Fibroblast of skin of abdomen (primary cell): ENCODE data around the gene DLEC1. TPM values are rescaled to one million over a fixed set of nuclear protein-coding genes. Genes with fewer than 3 reads are reported as not detected.
A peak's percentile ranks its signal among the peaks of the same experiment; 100 is the strongest.

Experiments used
- DNase-seq: peaks from one replicate; pipeline ENCODE4 v3.0.0-alpha.2; 2013
- polyA plus RNA-seq, 2 experiments: library from polyadenylated mRNA; unstranded; fragments of 120-200 nt; gene quantifications; one replicate each; pipeline ENCODE4 v1.2.1, GENCODE V29; 2013; ENCODE audit not compliant: insufficient read length in 2 of 2

Gene DLEC1, protein sequence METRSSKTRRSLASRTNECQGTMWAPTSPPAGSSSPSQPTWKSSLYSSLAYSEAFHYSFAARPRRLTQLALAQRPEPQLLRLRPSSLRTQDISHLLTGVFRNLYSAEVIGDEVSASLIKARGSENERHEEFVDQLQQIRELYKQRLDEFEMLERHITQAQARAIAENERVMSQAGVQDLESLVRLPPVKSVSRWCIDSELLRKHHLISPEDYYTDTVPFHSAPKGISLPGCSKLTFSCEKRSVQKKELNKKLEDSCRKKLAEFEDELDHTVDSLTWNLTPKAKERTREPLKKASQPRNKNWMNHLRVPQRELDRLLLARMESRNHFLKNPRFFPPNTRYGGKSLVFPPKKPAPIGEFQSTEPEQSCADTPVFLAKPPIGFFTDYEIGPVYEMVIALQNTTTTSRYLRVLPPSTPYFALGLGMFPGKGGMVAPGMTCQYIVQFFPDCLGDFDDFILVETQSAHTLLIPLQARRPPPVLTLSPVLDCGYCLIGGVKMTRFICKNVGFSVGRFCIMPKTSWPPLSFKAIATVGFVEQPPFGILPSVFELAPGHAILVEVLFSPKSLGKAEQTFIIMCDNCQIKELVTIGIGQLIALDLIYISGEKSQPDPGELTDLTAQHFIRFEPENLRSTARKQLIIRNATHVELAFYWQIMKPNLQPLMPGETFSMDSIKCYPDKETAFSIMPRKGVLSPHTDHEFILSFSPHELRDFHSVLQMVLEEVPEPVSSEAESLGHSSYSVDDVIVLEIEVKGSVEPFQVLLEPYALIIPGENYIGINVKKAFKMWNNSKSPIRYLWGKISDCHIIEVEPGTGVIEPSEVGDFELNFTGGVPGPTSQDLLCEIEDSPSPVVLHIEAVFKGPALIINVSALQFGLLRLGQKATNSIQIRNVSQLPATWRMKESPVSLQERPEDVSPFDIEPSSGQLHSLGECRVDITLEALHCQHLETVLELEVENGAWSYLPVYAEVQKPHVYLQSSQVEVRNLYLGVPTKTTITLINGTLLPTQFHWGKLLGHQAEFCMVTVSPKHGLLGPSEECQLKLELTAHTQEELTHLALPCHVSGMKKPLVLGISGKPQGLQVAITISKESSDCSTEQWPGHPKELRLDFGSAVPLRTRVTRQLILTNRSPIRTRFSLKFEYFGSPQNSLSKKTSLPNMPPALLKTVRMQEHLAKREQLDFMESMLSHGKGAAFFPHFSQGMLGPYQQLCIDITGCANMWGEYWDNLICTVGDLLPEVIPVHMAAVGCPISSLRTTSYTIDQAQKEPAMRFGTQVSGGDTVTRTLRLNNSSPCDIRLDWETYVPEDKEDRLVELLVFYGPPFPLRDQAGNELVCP (N-terminal part only)
- polyA plus RNA-seq (2013, experiment 1 of 2; ENCODE audit: insufficient read length) = 0.03 TPM
- not detected for polyA plus RNA-seq (2013, experiment 2 of 2; ENCODE audit: insufficient read length)

DNA sequence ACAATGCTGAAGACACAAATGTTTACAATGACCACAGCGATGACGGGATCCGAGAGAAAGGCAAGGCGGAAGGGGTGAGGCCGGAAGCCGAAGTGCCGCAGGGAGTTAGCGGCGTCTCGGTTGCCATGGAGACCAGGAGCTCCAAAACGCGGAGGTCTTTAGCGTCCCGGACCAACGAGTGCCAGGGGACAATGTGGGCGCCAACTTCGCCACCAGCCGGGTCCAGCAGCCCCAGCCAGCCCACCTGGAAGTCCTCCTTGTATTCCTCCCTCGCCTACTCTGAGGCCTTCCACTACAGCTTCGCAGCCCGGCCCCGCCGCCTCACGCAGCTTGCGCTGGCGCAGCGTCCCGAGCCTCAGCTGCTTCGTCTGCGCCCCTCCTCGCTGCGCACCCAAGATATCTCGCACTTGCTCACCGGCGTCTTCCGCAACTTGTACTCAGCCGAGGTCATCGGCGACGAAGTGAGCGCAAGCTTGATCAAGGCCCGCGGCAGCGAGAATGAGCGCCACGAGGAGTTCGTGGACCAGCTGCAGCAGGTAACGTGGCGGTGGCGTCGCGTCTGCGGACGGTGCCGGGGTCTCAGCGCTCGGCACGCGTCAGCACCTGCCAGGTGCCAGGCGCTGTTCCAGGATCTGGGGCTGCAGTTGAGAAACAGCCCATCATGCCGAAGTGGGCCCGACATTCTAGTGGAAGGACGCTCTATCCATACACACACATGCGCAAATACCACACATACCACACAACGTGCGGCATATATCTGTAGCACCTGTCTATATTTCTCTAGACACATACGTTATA, at the start of gene DLEC1:
DLEC1 (plus strand) TSS at position 108 of the 798 bp plus-strand sequence; CDS start at position 126, 18 bp downstream.
- peak; percentile 51 for DNase-seq

DNA sequence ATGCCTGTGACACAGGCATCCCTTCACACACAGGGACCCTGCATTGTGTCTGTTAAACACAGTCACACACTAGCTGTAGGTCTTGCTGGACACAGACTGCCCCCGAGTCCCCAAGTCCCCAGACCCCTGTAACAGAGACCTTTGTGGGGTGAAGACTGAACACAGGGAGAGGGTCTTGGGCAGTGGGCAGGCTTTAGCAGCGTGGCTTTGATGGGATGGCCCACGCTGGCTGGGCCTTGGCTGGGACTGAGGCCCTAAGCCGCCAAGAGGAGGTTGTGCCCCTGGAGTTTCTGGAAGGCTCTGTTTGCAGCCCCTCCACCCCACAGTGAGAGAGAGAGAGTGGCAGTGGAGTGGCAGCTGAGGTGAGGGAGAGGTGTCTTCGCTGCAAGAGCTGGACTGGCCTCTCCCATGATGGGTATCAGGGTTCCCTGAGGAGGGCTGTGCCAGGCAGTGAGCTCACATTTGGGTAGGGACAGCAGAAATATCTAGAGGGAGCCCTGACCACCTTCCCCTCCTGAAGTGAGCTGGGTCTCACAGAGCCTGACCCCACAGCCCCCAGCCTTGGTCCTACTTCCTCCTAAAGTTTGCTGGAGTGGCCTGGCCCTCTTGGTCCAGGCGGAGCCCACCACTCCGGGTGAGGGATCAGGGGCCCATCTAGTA, 49.1 kb upstream of the DLEC1 start:
- DNase-seq = no peak

DNA sequence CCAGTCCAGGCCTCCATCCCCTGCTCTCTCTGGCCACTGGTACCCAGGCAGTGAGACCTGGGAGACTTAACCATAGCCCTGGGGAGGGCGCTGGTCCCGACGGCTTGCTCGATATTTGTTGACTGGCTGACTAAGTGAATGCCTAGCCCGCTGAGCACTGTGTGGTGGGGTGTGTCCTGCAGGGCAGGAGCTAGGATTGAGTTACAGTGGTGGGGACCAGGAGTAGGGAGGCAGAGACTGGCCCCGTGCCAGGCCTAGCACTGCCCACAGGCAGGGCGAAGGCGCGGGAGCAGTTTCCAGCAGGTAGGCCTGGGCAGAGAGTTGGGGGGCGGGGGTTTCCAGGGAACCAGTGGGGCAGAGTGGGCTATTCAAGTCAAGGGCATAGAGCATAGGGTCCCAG, 48.5 kb upstream of the DLEC1 start, which contains the start of gene VILL:
VILL (plus strand) TSS at position 260 of the 400 bp plus-strand sequence. CDS start 2,887 bp downstream, outside the sequence.
- DNase-seq = no peak

DNA sequence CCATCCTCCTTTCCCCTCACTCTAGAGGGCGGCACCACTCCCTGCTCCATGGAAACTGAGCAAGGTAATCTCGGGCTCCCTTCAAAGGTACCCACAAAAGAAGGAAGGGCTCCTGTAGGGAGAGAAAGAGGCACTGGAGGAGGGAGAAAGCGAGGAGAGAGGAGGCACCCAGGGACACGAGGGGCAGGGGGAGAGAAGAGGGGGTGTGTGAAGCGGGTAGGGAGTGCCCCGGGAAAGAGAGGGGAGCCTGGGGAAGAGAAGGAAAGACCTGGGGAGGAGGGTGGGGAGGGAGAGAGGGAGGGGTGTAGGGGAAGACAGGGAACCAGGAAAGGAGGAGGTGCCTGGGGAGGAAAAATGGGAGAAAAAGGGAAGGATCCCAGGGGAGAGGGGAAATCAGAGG, 47.9 kb upstream of the DLEC1 start:
- no peak for DNase-seq

DNA sequence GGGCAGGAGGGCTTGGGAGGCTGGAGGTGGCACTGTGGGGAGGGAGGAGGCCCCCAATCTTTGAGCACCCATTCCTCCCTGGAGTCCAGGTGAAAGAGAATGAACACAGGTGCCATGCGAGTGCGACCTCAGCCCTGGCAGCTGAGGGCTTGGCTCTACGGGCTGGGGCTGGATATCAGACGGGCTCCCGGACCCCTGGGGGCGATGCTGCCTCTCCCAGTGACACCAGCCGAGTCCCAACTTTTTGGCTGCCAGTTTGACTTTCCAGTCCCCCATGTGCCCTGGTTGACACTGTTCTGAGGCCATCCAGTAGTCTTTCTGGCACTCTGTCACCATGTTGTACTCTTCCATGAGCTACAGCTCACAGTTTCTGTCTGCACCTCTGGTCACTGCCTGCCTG, 47.2 kb upstream of the DLEC1 start:
- DNase-seq = no peak

DNA sequence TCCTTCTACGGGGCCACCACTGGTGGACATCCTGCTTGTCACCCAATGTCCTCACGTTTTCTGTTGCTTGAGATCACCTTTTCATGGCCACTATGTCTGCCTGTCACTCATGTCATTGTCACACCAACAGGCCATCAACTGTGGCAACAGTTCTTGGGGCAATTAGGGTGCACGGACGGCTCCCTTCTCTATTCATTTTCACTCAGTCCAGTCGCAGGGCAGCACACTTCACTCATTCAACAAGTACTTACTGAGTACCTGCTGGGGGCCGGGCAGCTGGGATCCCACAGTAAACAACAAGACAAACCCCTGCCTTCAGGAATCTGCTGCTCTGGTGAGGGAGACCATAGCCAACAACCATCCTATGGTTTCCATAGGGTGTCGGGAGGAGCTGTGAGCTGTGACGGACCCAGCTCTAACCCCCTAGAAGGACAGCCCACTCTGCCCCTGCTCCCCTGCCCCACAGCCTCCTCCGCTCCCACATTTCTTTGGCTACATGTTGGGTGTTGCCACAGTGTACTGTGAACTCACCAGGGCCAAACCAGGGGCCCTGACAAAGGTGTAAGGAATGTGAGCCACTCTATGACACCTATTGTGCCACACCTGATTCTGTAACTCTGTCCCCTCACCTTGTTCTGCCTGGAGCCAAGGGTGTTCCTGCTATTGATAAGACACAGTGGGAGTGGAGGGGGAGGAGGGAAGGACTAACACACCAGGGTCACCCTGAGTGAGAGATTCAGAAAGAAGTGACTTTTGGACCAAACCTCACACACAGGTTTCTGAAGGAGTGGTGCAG, 46.5 kb upstream of the DLEC1 start:
- no peak for DNase-seq

DNA sequence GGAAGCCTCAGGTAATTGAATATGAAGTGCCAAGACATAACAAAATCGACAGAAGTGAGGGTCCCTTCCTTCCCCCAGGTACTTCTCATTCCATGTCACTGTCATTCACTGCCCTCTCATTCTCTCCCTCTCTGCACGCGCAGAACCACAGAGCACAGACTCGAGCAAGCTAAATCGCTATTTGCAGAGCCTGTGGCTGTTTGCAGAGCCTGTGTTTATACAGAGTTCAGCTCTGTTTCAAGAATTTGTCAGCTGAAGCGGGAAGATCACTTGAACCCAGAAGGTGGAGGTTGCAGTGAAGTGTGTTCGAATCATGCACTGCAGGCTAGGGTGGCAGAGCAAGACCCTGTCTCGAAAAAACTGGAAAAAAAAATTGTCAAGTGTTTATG, 45.9 kb upstream of the DLEC1 start:
- DNase-seq = no peak

DNA sequence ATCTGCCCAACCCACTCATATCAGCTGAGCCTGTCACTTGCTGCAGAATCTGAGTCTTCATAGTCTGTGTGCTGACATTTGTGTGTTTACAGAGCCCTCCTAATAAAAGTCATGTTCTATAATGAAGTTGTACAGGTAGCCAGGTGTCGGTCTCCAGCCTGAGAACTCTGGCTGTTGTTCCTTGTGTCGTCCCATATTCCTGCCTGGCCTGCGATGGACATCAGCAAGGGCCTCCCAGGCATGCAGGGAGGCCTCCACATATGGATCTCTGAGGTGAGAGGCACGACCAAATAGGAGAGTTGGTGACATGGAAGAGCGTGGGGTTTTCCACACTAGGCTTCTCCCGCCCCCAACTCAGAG, 45.6 kb upstream of the DLEC1 start:
- DNase-seq = no peak

DNA sequence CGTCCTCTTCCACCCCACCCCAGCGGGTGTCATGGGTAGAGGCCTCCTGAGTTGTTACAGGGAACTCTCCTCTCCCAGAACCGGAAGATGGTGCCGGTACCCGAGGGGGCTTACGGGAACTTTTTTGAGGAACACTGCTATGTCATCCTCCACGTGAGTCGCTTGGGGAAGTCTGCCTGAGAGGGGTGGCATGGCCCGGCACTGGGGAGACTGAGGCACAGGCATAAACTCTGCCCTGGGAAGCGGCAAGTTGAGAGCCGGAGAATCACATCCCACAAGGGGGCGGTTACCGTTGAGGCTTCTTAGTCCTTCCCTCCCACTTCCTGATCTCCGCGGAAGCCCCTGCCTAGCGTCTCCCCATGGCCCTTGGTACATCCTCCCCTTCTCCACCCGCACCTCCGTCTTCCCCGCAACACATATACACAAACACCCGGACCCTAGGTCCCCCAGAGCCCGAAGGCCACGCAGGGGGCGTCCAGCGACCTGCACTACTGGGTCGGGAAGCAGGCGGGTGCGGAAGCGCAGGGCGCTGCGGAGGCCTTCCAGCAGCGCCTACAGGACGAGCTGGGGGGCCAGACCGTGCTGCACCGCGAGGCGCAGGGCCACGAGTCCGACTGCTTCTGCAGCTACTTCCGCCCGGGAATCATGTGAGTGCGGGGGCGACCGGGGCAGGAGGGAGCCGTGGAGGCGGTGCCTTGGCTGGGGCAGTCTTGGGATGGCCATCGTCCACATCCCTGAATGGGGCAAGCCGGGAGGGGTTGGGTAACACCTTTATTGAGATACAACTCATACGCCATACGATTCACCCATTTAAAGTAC, 45.0 kb upstream of the DLEC1 start:
- peak; percentile 80 for DNase-seq

DNA sequence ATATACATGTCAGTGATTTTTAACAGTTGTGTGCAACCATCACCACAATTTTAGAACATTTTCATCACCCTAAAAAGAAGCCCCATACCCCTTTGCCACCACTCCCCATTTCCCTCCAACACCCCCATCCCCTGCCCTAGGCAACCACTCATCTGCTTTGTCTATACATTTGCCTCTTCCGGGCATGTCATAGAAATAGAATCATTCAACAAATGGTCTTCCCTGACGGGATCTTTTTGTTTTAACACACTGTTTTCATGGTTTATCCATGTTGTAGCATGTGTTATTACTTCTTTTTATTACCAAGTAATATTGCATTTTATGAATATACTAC, 44.4 kb upstream of the DLEC1 start:
- no peak for DNase-seq

DNA sequence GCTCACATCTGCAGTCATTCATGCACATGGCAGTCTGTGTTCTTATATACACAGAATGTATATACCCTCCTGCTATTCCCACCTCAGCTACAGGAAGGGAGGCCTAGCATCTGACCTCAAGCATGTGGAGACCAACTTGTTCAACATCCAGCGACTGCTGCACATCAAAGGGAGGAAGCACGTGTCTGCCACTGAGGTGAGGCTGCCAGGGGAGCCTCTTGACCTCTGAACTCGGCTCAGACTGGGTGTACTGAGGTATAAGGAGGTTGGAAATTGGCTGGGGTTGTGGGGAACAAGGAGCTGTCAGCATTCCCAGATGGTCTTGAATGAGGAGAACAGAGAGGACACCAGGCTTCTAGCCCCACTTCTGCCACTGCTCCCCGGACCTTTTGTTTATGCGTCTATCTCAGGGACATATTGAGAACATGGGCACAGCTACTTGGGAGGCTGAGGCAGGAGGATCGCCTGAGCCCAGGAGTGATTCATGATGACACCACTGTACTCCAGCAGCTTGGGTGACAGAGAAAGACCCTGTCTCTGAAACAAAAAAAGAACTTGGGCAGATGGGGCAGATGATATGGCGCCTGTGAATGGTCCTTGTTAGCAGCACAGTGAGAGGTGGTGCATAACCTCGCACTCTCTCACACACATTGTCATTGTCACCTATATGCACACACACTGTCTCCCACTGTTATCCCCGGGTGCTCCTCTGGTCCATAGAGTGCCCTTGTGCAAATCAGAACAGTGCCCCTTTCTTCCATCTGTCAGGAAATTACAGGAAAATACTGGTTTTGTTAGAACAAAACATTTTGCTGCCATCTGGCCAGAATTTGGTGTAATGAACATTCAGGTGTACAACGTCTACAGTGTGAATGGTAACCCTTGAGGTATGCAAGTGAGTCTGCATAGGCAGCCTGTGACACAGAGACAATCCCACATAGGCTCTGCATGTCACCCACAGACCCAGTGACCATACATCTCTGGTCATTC, 43.1 kb upstream of the DLEC1 start:
- DNase-seq = no peak

DNA sequence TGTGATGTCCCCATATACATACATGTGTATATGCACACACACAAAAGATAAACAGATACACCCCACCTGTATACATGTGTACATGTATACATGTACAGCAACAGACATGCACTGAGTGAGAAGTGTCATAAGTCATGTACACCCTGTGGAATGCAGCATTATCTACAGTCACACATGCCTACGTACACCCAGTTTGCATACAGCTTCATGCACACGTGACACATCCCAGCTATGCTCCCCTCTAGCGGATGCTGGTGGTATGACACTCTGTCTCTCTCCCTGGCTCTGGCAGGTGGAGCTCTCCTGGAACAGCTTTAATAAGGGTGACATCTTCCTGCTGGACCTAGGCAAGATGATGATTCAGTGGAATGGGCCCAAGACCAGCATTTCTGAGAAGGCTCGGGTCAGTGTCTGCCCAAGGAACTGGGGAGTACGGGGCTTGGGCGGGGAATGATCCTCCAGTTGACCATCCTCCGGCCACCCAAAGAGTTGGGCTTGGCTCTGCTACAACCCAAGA, 42.2 kb upstream of the DLEC1 start:
- peak; percentile 75 for DNase-seq

DNA sequence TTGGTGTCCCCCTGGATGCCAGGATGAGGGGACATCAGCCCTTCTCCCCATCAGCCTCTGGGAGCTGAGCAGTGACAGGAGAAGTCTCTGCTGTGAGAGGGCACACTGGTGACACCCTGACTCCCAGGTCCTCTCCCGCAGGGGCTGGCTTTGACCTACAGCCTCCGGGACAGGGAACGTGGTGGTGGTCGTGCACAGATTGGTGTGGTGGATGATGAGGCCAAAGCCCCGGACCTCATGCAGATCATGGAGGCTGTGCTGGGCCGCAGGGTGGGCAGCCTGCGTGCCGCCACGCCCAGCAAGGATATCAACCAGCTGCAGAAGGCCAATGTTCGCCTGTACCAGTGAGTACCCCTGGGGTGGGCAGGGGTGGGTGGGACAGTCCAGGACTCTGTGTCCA, 41.7 kb upstream of the DLEC1 start:
- DNase-seq = no peak

DNA sequence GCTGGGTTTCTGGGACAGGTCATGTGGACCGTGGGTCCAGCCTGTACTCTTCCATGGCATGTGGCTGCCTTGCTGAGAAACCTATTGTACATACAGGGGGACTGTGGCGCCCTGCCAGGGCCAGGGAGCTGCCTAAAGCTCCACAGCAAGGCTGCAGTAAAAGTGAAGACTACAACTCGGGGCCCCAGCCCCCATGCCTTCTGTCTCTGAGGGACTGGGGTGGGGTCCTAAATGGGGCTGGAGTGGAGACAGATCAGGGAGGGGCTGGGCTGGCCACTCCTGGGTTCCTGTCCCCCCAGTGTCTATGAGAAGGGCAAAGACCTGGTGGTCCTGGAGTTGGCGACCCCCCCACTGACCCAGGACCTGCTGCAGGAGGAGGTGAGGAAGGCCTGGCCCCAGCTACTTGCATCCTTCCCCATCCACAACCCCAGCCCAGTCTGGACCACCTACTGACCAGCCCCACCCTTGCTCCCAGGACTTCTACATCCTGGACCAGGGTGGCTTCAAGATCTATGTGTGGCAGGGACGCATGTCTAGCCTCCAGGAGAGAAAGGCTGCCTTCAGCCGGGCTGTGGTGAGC, 41.1 kb upstream of the DLEC1 start:
- DNase-seq = no peak

DNA sequence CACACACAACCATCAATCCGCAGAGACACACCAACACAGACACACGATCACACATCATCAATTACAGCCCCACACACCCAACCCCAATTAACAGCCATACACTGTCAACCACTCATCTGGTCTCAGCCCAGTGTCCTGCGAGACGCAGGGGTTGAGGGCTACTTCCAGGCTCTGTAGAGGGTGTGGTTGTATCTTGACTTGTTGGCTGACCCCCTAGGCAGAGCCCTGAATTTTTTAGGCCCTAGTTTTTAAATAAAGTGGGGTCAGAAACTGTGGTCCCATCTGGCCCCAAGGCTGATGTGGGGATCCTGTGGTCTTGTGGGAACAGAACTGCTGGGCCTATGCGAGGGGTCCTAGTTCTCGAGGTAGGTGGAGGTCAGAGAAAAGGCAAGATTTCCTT, 39.2 kb upstream of the DLEC1 start:
- DNase-seq = no peak

DNA sequence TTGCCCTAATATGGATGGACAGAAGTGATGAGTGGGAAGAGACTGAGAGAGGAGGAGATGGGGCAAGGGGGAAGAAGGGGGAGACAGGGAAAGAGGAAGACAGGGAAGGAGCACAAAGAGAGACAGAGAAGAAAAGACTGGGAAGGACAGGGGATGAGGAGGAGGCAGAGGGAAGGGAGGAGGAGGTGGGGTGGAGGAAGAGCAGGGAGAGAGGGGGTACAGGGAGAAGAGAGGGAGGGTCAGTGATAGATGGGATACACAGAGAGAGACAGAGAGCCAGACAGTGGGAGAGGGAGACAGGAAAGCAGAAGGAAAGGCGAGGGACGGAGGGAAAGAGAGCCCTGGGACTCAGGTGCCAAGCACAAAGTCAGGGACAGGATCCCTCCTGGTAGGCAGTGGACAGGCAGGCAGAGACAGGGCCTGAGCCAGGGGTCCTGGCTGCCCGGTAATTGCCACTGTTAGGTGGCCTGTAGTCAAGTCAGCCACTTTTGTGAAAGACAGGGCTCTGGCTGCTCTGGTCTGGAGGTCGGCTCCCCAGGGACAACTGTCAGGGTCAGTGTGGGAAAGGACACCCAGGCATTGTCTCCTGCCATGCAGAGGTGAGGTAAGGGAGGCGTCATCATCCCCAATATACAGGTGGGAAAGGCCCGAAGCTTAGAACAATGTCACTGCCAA, 38.6 kb upstream of the DLEC1 start:
- no peak for DNase-seq

DNA sequence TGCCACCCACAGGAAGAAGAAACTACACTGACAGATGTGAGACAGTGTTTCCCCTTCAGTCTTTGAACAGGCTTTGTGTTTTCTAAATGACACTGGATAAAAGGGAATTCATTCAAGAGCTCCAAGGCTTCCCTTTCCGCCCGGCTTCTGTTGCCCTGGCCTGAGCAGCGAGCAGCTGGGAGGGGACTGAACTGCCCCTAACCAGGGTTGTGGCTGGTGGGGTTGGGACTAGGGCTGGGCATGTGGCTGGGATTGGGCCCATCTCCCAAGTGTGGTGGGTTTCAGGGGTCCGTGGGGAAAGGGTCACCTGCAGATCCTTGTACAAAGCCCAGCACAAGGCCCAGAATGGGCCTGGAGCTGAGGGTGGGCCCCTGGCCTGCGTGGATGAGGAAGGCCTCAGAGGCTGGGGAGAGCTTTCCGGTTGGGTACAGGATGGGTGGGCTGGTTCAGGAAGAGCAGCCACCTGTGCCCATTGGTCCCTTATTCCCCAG, 38.0 kb upstream of the DLEC1 start:
- no peak for DNase-seq
